IPS-18c (cell line): ENCODE measurements around the gene LAX1.

Experiments
- H3K4me3 ChIP-seq: 2 replicates; pipeline ENCODE4 v1.7.0; 2013; ENCODE audit warnings: low read depth, mild to moderate bottlenecking, low read length, moderate library complexity; ENCODE audit not compliant: insufficient read depth
- H3K9me3 ChIP-seq: one replicate; pipeline ENCODE4 v1.6.1; 2013; ENCODE audit warnings: mild to moderate bottlenecking, low read length, moderate library complexity; ENCODE audit not compliant: control insufficient read depth, insufficient read depth

LAX1 gene

DNA sequence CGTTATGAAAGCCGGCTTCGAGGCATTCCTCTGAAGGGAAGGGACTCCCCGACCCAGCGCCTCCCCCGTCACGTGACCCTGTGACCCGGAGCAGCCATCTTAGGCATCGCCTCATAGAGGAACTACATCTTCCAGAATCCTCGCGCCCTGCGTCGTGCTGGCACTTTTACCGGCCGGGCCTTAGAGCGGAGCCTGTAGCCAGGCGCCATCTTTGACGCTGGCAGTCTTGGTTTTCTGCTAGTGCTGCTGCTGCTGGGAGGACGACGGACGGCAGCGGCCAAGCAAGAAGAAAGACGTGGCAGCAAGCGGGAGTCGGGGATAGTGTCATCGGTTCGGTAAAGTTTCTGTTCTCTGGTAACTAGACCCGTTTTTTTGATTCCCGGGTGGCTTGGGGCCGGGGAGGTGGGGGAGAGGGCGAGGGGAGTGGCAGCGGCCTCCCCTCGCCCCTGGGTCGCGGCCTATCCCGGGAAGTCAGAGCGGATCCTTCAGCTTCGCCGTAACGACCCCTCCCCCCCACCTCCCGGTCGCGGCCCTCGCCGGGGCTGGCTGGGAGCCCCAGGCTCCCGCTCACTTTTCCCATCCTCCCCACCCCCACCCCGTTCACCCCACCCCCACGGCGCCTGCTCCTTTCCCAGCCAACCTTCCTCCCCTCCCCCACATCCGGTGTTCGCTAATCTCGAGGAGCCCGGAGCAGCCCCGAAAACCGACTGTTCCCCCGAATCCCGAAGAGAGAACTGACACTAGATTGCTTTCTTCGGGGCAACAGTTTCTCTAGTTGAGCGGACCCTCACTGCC lies 30.7 kb downstream of the LAX1 start, which contains the start of the genes ZBED6 and ZC3H11A:
TSS of gene ZBED6 (plus strand) at position 183 of the 795 bp plus-strand sequence. CDS start 1,900 bp downstream, outside the sequence.
TSS of gene ZC3H11A (plus strand) at position 183 of the 795 bp plus-strand sequence. CDS start 21,448 bp downstream, outside the sequence.
- peaks cover 2% of the 10 kb centered on the region for H3K9me3 ChIP-seq
- peak within 1 kb of the TSS; percentile 84 for H3K4me3 ChIP-seq

DNA sequence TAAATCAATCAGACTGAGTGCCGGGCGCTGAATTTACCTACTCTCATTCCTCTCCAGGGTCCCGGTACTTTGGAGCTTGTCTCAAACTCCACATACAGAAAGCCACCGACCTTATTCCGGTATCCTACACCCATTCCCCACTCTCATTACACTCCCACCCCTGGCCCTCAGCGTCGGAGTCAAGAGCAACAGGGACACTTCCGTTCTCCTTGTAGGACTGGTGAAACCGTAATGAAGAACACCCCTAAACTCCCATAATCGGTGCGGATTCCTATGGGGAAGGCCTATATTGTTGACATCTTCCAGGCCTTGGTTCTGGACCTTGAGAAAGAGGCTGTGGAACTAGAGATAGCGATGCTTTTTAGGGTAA lies 31.2 kb downstream of the LAX1 start:
- H3K4me3 ChIP-seq: peak overlapping the region; percentile 84
- peaks cover 2% of the 10 kb centered on the region for H3K9me3 ChIP-seq

DNA sequence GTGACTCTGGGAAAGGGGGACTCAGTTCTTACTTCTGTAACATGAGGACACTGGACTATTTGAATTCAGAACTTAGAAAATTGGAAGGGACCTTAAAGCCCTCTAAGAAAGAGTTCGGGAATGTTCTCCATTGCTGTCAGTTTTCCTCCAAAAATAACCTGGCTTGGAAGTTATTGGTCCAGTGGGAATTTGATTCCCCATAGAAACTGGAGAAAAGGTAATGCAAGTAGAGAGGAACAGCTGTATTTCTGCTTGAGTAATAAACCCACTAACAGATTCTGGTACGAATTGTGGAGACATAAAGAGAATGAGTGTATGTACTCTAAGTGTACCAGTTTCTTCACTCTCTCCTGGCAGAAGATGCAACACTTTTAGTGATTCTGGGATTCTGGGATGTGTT lies 32.2 kb downstream of the LAX1 start:
- H3K4me3 ChIP-seq: no peak overlapping the region
- H3K9me3 ChIP-seq: peaks cover 2% of the 10 kb centered on the region

DNA sequence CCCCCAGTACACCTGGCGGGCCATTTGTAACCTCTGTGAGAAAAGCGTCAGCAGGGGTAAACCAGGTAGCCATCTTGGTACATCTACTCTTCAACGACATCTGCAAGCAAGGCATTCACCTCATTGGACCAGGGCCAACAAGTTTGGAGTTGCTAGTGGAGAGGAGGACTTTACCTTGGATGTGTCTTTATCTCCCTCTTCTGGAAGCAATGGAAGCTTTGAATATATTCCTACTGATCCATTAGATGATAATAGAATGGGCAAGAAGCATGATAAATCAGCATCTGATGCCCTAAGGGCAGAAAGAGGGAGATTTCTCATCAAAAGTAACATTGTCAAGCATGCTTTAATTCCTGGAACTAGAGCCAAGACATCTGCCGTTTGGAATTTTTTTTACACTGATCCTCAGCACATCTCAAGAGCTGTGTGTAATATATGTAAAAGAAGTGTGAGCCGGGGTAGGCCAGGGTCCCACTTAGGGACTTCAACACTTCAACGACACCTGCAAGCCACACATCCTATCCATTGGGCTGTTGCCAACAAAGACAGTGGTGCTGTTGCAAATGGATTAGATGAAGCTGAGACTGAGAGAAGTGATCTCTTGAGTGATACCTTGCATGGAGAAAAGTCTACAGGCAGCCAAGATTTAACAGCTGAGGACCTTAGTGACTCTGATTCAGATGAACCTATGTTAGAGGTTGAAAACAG lies 33.1 kb downstream of the LAX1 start:
- peaks cover 4% of the 10 kb centered on the region for H3K9me3 ChIP-seq
- H3K4me3 ChIP-seq: no peak overlapping the region

DNA sequence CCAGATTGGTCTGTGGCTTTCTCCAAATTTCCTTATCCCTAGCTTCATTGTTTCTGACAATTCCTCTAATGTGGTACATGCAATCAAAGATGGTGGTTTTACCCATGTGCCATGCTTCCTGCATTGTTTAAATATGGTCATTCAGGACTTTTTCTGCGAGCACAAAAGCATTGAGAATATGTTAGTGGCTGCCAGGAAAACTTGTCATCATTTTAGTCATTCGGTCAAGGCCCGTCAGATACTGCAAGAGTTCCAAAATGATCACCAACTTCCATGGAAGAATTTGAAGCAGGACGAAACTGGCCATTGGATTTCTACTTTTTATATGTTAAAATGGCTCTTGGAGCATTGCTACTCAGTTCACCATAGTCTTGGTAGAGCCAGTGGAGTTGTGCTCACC lies 34.2 kb downstream of the LAX1 start:
- Histone ChIP-seq H3K9me3 (peaks cover 4% of the 10 kb centered on the region), H3K4me3 (no peak overlapping the region)

DNA sequence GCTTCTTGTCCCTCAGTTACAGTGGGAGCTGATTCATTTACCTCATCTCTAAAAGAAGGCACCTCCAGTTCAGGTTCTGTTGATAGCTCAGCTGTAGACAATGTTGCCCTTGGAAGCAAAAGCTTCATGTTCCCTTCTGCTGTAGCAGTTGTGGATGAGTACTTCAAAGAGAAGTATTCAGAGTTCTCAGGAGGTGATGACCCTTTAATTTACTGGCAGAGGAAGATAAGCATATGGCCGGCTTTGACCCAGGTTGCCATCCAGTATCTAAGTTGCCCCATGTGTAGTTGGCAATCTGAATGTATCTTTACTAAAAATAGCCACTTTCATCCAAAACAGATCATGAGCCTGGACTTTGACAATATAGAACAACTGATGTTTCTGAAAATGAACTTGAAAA lies 35.0 kb downstream of the LAX1 start:
- H3K4me3 ChIP-seq: no peak overlapping the region

DNA sequence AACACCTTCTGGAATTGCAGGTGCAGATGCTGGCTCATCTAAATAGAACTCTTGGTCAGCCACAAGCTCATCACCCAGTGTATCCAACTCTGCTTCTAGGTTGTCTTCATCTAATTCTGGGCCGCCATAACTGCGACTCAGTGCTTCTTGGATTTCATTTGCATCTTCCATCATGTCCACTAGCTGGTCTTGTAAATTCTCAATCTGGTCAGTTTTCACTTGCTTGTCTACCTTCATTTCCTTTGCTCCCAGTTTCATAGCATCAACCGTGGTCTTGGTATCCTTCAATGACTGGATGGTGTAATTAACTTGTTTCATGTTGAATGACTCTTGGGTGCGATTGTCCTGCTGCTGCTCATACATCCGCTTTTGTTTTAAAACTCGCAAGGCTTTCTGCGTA lies 40.7 kb downstream of the LAX1 start:
- Histone ChIP-seq H3K9me3 (peaks cover 2% of the 10 kb centered on the region), H3K4me3 (no peak overlapping the region)

More for the DNA sequence above, 35.0 kb downstream of the LAX1 start:
- peaks cover 4% of the 10 kb centered on the region for H3K9me3 ChIP-seq

DNA sequence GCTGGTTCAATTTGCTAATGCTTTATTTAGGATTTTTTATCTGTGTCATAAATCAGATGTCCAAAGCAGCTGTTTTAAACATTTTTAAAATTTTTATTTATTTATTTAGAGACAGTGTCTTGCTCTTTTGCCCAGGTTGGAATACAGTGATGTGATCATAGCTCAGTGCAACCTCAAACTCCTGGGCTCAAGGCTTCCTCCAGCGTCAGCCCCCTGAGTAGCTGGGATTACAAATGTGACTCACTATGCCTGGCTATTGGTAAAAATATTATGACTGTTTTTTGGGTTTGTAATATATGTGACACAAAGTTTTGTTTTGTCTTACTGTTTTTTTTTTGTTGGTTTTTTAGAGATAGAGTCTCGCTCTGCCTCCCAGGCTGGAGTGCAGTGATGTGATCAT lies 42.2 kb downstream of the LAX1 start:
- Histone ChIP-seq H3K9me3 (peaks cover 2% of the 10 kb centered on the region), H3K4me3 (no peak overlapping the region)

DNA sequence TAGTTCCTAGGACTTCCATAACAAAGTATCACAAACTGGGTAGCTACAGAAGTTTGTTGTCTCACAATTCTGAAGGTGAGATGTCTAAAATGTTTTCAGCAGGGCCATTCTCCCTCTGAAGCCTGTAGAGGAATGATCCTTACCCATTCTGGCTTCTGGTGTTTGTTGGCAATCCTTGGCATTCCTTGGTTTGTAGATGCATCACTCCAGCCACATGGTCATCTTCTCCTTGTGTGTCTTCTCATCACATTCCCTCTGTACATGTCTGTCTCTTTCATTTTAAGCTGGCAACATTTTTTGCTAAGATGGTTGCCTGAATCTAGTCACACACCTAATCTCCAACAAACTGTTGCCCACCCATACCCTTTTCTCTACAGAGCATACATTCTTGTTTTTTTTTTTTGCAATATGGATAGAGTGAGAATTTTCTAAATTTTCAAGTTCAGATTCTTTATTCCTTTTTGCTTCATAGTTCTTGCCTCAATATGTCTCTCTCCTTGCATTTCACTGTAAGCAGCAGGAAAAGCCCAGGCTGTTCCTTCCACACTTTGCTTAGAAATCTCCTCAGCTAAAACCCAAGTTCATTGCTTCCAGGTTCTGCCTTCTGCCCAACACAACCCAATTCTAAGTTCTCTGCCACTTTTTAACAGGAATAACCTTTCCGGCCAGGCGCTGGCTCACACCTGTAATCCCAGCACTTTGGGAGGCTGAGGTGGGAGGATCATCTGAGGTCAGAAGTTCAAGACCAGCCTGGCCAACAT lies 48.8 kb downstream of the LAX1 start:
- Histone ChIP-seq H3K9me3 (no peaks in the 10 kb centered on the region), H3K4me3 (no peak overlapping the region)

DNA sequence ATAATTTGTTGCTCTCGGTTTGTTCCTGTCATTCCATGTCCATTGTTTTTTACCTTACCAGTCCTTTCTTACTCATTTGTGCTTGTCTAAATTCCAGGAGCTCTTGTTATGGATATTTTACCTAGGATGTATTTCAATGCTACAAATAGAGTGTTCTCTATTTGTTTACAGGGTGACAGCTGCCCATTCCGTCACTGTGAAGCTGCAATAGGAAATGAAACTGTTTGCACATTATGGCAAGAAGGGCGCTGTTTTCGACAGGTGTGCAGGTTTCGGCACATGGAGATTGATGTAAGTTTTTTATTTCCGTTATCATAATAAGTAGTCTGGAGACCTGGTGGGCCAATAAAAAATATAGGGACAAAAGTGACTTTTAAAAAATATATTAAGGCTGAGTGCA lies 53.4 kb downstream of the LAX1 start:
- no peak overlapping the region for H3K4me3 ChIP-seq
- no peaks in the 10 kb centered on the region for H3K9me3 ChIP-seq

DNA sequence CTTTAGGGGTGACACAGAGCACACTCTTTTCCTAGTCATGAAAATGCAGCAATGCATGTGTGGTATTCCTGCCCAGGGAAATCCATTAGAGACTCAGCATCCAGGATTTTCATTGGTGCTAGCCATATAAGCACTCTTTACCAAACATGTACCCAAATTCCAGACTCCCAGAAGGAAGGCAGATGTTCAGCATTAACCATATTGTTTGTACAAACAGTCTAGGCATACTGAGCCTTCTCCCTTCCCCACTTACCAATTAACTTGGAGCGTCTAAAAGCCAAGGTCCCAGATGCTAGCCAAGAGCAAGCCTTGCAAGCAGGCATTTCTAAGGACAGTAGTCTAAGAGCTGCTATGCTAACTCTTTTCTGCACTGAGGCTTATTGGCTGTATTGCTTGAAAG lies 58.3 kb downstream of the LAX1 start:
- Histone ChIP-seq H3K9me3 (no peaks in the 10 kb centered on the region), H3K4me3 (no peak overlapping the region)
